ENCODE data around the gene SPINK5. TPM values are rescaled to one million over a fixed set of nuclear protein-coding genes. Genes with fewer than 3 reads are reported as not detected.

Gene SPINK5
- total and polyA plus RNA-seq, 4 donors = 0.42 to 1.1 (median 0.72) TPM

- Histone ChIP-seq H3K27me3 (ENCODE audit: control insufficient read depth in 1 of 2, insufficient read depth in 2 of 2, low read length in 1 of 2) (no peaks in the 10 kb centered on the region), H3K27ac (ENCODE audit: low read depth in 1 of 2, low read length in 2 of 2) (no peak overlapping the region), H3K4me3 (ENCODE audit: low read length in 2 of 2) (no peak overlapping the region), H3K9me3 (ENCODE audit: control insufficient read depth, low read length) (no peaks in the 10 kb centered on the region), H3K4me1 (ENCODE audit: control insufficient read depth in 1 of 2, insufficient read depth in 2 of 2, low read length in 2 of 2) (no peaks in the 10 kb centered on the region), H3K36me3 (ENCODE audit: control insufficient read depth in 1 of 2, insufficient read depth in 2 of 2, low read length in 1 of 2) (no peaks in the 10 kb centered on the region)
- intact Hi-C loops (cut with DNase I) = no loop called here
- ATAC-seq (ENCODE audit: low FRiP score) = no peak
- 44 to 47% methylated on average over 7 of the region's 7 CpGs for WGBS, 2 donors
- DNase-seq = no peak
Measured at GRCh38 chr5:148085977-148086705, 22.4 kb downstream of the SPINK5 start.

- Histone ChIP-seq H3K4me3 (ENCODE audit: low read length in 2 of 2) (no peak overlapping the region), H3K27me3 (ENCODE audit: control insufficient read depth in 1 of 2, insufficient read depth in 2 of 2, low read length in 1 of 2) (no peaks in the 10 kb centered on the region), H3K27ac (ENCODE audit: low read depth in 1 of 2, low read length in 2 of 2) (no peak overlapping the region), H3K36me3 (ENCODE audit: control insufficient read depth in 1 of 2, insufficient read depth in 2 of 2, low read length in 1 of 2) (no peaks in the 10 kb centered on the region), H3K9me3 (ENCODE audit: control insufficient read depth, low read length) (no peaks in the 10 kb centered on the region), H3K4me1 (ENCODE audit: control insufficient read depth in 1 of 2, insufficient read depth in 2 of 2, low read length in 2 of 2) (no peaks in the 10 kb centered on the region)
- no peak for ATAC-seq (ENCODE audit: low FRiP score)
- no peak for DNase-seq
- 58 to 61% methylated on average over 5 of the region's 5 CpGs for WGBS, 2 donors
- intact Hi-C loops (cut with DNase I) = no loop called here
Measured at GRCh38 chr5:148090146-148090772, 26.5 kb downstream of the SPINK5 start.

GRCh38 chr5:148090773-148091250 is 27.0 kb downstream of the SPINK5 start:
- Histone ChIP-seq H3K9me3 (ENCODE audit: control insufficient read depth, low read length) (no peaks in the 10 kb centered on the region), H3K36me3 (ENCODE audit: control insufficient read depth in 1 of 2, insufficient read depth in 2 of 2, low read length in 1 of 2) (no peaks in the 10 kb centered on the region), H3K4me1 (ENCODE audit: control insufficient read depth in 1 of 2, insufficient read depth in 2 of 2, low read length in 2 of 2) (no peaks in the 10 kb centered on the region), H3K27ac (ENCODE audit: low read depth in 1 of 2, low read length in 2 of 2) (no peak overlapping the region), H3K27me3 (ENCODE audit: control insufficient read depth in 1 of 2, insufficient read depth in 2 of 2, low read length in 1 of 2) (no peaks in the 10 kb centered on the region), H3K4me3 (ENCODE audit: low read length in 2 of 2) (no peak overlapping the region)
- 61 to 70% methylated on average over 7 of the region's 7 CpGs for WGBS, 2 donors
- ATAC-seq (ENCODE audit: low FRiP score) (no peak), DNase-seq (no peak)
- intact Hi-C loops (cut with DNase I) = no loop called here

- Histone ChIP-seq H3K9me3 (ENCODE audit: control insufficient read depth, low read length) (no peaks in the 10 kb centered on the region), H3K4me3 (ENCODE audit: low read length in 2 of 2) (no peak overlapping the region), H3K27me3 (ENCODE audit: control insufficient read depth in 1 of 2, insufficient read depth in 2 of 2, low read length in 1 of 2) (no peaks in the 10 kb centered on the region), H3K27ac (ENCODE audit: low read depth in 1 of 2, low read length in 2 of 2) (no peak overlapping the region), H3K4me1 (ENCODE audit: control insufficient read depth in 1 of 2, insufficient read depth in 2 of 2, low read length in 2 of 2) (no peaks in the 10 kb centered on the region), H3K36me3 (ENCODE audit: control insufficient read depth in 1 of 2, insufficient read depth in 2 of 2, low read length in 1 of 2) (no peaks in the 10 kb centered on the region)
- WGBS, 2 donors = 59 to 67% methylated on average over 4 of the region's 4 CpGs
- no peak for DNase-seq
- no peak for ATAC-seq (ENCODE audit: low FRiP score)
- intact Hi-C loops (cut with DNase I) = no loop called here
Measured at GRCh38 chr5:148091991-148092964, 28.5 kb downstream of the SPINK5 start.

GRCh38 chr5:148094336-148094735 is 30.6 kb downstream of the SPINK5 start:
- Histone ChIP-seq H3K4me3 (ENCODE audit: low read length in 2 of 2) (no peak overlapping the region), H3K4me1 (ENCODE audit: control insufficient read depth in 1 of 2, insufficient read depth in 2 of 2, low read length in 2 of 2) (no peaks in the 10 kb centered on the region), H3K9me3 (ENCODE audit: control insufficient read depth, low read length) (no peaks in the 10 kb centered on the region), H3K27ac (ENCODE audit: low read depth in 1 of 2, low read length in 2 of 2) (no peak overlapping the region), H3K27me3 (ENCODE audit: control insufficient read depth in 1 of 2, insufficient read depth in 2 of 2, low read length in 1 of 2) (no peaks in the 10 kb centered on the region), H3K36me3 (ENCODE audit: control insufficient read depth in 1 of 2, insufficient read depth in 2 of 2, low read length in 1 of 2) (no peaks in the 10 kb centered on the region)
- 81 to 87% methylated on average over 3 of the region's 3 CpGs for WGBS, 2 donors
- intact Hi-C loops (cut with DNase I) = no loop called here
- ATAC-seq (ENCODE audit: low FRiP score) (no peak), DNase-seq (no peak)

GRCh38 chr5:148104226-148104625 is 40.4 kb downstream of the SPINK5 start:
- 86 to 95% methylated on average over 1 of the region's 1 CpG for WGBS, 2 donors
- Histone ChIP-seq H3K27ac (ENCODE audit: low read depth in 1 of 2, low read length in 2 of 2) (no peak overlapping the region), H3K27me3 (ENCODE audit: control insufficient read depth in 1 of 2, insufficient read depth in 2 of 2, low read length in 1 of 2) (no peaks in the 10 kb centered on the region), H3K36me3 (ENCODE audit: control insufficient read depth in 1 of 2, insufficient read depth in 2 of 2, low read length in 1 of 2) (no peaks in the 10 kb centered on the region), H3K9me3 (ENCODE audit: control insufficient read depth, low read length) (no peaks in the 10 kb centered on the region), H3K4me1 (ENCODE audit: control insufficient read depth in 1 of 2, insufficient read depth in 2 of 2, low read length in 2 of 2) (no peaks in the 10 kb centered on the region), H3K4me3 (ENCODE audit: low read length in 2 of 2) (no peak overlapping the region)
- intact Hi-C loops (cut with DNase I) = no loop called here
- ATAC-seq (ENCODE audit: low FRiP score) = no peak
- DNase-seq = no peak

GRCh38 chr5:148107608-148108007 is 43.8 kb downstream of the SPINK5 start:
- ATAC-seq (ENCODE audit: low FRiP score) (no peak), DNase-seq (no peak)
- intact Hi-C loops (cut with DNase I) = no loop called here
- H3K36me3 ChIP-seq (ENCODE audit: control insufficient read depth in 1 of 2, insufficient read depth in 2 of 2, low read length in 1 of 2) = no peaks in the 10 kb centered on the region
- no peak overlapping the region for H3K27ac ChIP-seq (ENCODE audit: low read depth in 1 of 2, low read length in 2 of 2)
- H3K9me3 ChIP-seq (ENCODE audit: control insufficient read depth, low read length) = no peaks in the 10 kb centered on the region
- H3K27me3 ChIP-seq (ENCODE audit: control insufficient read depth in 1 of 2, insufficient read depth in 2 of 2, low read length in 1 of 2) = no peaks in the 10 kb centered on the region
- H3K4me1 ChIP-seq (ENCODE audit: control insufficient read depth in 1 of 2, insufficient read depth in 2 of 2, low read length in 2 of 2) = no peaks in the 10 kb centered on the region
- H3K4me3 ChIP-seq (ENCODE audit: low read length in 2 of 2) = no peak overlapping the region
- 32 to 36% methylated on average over 3 of the region's 3 CpGs for WGBS, 2 donors

- intact Hi-C loops (cut with DNase I) = loop anchor here (10.0 kb wide), 2 partner anchors 158 to 258 kb away; no protein-coding TSS in a partner anchor
- DNase-seq (no peak), ATAC-seq (ENCODE audit: low FRiP score) (no peak)
- no peak overlapping the region for H3K27ac ChIP-seq (ENCODE audit: low read depth in 1 of 2, low read length in 2 of 2)
- H3K27me3 ChIP-seq (ENCODE audit: control insufficient read depth in 1 of 2, insufficient read depth in 2 of 2, low read length in 1 of 2) = no peaks in the 10 kb centered on the region
- no peaks in the 10 kb centered on the region for H3K4me1 ChIP-seq (ENCODE audit: control insufficient read depth in 1 of 2, insufficient read depth in 2 of 2, low read length in 2 of 2)
- H3K36me3 ChIP-seq (ENCODE audit: control insufficient read depth in 1 of 2, insufficient read depth in 2 of 2, low read length in 1 of 2) = no peaks in the 10 kb centered on the region
- H3K4me3 ChIP-seq (ENCODE audit: low read length in 2 of 2) = no peak overlapping the region
- no peaks in the 10 kb centered on the region for H3K9me3 ChIP-seq (ENCODE audit: control insufficient read depth, low read length)
Measured at GRCh38 chr5:148113243-148113642, 49.5 kb downstream of the SPINK5 start.
